ENCODE results near the gene SETD1A. TPM values are rescaled to one million over a fixed set of nuclear protein-coding genes. Genes with fewer than 3 reads are reported as not detected.

The SETD1A gene
- total RNA-seq, 1 experiment from 2014 or later = 33.2 TPM

DNA sequence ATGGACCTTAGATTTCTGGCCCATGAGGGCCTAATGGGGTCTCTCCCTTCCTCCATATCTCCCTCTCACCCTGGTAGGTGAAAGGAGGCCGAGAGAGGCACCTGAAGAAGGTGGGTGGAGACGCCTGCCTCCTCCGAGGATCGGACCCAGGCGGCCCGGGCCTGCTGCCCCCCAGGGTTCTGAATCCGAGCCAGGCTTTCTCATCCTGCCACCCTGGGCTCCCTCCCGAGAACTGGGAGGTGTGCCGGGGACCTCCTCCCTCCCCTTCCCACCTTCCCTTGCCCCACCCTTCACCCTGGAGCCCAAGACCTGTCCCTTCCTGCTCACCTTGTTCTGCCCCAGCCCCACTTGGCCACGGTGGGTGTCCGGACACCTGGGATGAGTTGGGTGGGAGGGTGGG is 29.2 kb upstream of the SETD1A start:
- no peak overlapping the region for H3K4me2 ChIP-seq
- H3K9me2 ChIP-seq (ENCODE audit: insufficient read depth) = no peaks in the 10 kb centered on the region
- H2AFZ ChIP-seq = no peak overlapping the region
- H3K27ac ChIP-seq = no peak overlapping the region
- H4K20me1 ChIP-seq (ENCODE audit: insufficient read depth) = peaks cover 22% of the 10 kb centered on the region
- no TSS peak for BruUV-seq (replicated peaks)
- POLR2A ChIA-PET (ENCODE audit: unreplicated experiment) = interaction anchor here (0.6 to 0.8 kb wide), 3 partner anchors 18 to 531 kb away, joined by 5 to 14 read pairs (median 8); no protein-coding TSS in a partner anchor
- TF ChIP-seq CTCF (conservative IDR thresholded peaks at IDR 0.05) = no peak
- TF ChIP-seq EZH2 (IDR thresholded peaks at IDR 0.05; ENCODE audit: low read depth) = no peak
- no peaks in the 10 kb centered on the region; the same call in 1 of the 2 replicates for H3K4me1 ChIP-seq (replicated peaks; ENCODE audit: insufficient read depth)
- DNase-seq = no peak
- H3K79me2 ChIP-seq (ENCODE audit: low read depth) = peaks cover 14% of the 10 kb centered on the region
- peaks cover 9% of the 10 kb centered on the region; the same call in 1 of the 2 replicates for H3F3A ChIP-seq (ENCODE audit: insufficient read depth, low read depth)
- H3K4me3 ChIP-seq = no peak overlapping the region
- peaks cover 28% of the 10 kb centered on the region; the same call in 1 of the 2 replicates for H3K36me3 ChIP-seq (ENCODE audit: low read depth)
- CTCF ChIA-PET = no interaction called here
- H3K9me3 ChIP-seq (ENCODE audit: insufficient read depth, low read depth) = no peaks in the 10 kb centered on the region
- H3K27me3 ChIP-seq (ENCODE audit: insufficient read depth, low read depth) = no peaks in the 10 kb centered on the region
- intact Hi-C loops (cut with micrococcal nuclease; ENCODE audit: unreplicated experiment) = no loop called here

DNA sequence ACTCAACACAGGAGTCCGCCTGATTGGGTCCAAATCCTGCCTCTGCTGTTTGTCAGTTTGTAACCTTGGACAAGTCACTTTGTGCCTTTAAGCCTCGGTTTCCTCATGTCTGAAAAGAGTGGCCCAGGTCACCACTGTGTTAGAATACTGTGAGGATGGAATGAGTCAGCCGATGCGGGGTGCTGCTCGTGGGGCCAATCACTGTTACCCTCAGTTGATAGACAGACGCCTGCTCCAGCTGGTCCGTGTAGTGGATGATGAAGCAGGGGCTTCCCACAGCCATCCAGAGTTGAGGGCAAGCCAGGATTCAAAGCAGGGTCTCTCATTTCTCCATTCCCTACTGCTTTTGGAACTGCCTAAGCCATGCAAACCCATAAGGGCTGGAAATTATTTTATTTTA is 28.4 kb upstream of the SETD1A start:
- Histone ChIP-seq H2AFZ (no peak overlapping the region), H3K4me2 (no peak overlapping the region), H3K4me1 (replicated peaks; ENCODE audit: insufficient read depth) (no peaks in the 10 kb centered on the region; the same call in 1 of the 2 replicates), H3K9me2 (ENCODE audit: insufficient read depth) (no peaks in the 10 kb centered on the region), H4K20me1 (ENCODE audit: insufficient read depth) (peaks cover 22% of the 10 kb centered on the region), H3F3A (ENCODE audit: insufficient read depth, low read depth) (peaks cover 9% of the 10 kb centered on the region; the same call in 1 of the 2 replicates), H3K4me3 (no peak overlapping the region), H3K27ac (no peak overlapping the region), H3K27me3 (ENCODE audit: insufficient read depth, low read depth) (no peaks in the 10 kb centered on the region), H3K79me2 (ENCODE audit: low read depth) (peaks cover 14% of the 10 kb centered on the region), H3K36me3 (ENCODE audit: low read depth) (peaks cover 28% of the 10 kb centered on the region; the same call in 1 of the 2 replicates), H3K9me3 (ENCODE audit: insufficient read depth, low read depth) (no peaks in the 10 kb centered on the region)
- intact Hi-C loops (cut with micrococcal nuclease; ENCODE audit: unreplicated experiment) = no loop called here
- ChIA-PET CTCF (no interaction called here), POLR2A (ENCODE audit: unreplicated experiment) (interaction anchor here (0.7 kb wide), 1 partner anchor 213 kb away, joined by 5 read pairs; no protein-coding TSS in a partner anchor)
- TF ChIP-seq CTCF (conservative IDR thresholded peaks at IDR 0.05) = no peak
- no peak for TF ChIP-seq EZH2 (IDR thresholded peaks at IDR 0.05; ENCODE audit: low read depth)
- DNase-seq = no peak
- BruUV-seq (replicated peaks) = no TSS peak

DNA sequence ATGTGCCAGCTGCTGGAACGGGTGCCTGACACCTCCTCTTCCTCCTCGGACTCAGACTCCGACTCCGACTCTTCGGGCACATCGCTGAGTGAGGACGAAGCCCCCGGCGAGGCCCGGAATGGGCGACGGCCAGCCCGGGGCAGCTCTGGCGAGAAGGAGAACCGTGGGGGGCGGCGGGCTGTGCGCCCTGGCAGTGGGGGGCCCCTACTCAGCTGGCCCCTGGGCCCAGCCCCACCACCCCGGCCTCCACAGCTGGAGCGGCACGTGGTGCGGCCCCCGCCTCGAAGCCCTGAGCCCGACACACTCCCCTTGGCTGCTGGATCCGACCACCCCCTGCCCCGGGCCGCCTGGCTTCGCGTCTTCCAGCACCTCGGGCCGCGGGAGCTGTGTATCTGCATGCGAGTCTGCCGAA is 27.4 kb upstream of the SETD1A start:
- no peak for DNase-seq
- Histone ChIP-seq H2AFZ (no peak overlapping the region), H4K20me1 (ENCODE audit: insufficient read depth) (peaks cover 28% of the 10 kb centered on the region), H3K79me2 (ENCODE audit: low read depth) (peaks cover 4% of the 10 kb centered on the region; the same call in 1 of the 2 replicates), H3K9me3 (ENCODE audit: insufficient read depth, low read depth) (no peaks in the 10 kb centered on the region), H3K9me2 (ENCODE audit: insufficient read depth) (no peaks in the 10 kb centered on the region), H3K4me2 (no peak overlapping the region), H3K4me1 (replicated peaks; ENCODE audit: insufficient read depth) (no peaks in the 10 kb centered on the region), H3F3A (ENCODE audit: insufficient read depth, low read depth) (peaks cover 16% of the 10 kb centered on the region; the same call in 1 of the 2 replicates), H3K27ac (no peak overlapping the region), H3K4me3 (no peak overlapping the region), H3K36me3 (ENCODE audit: low read depth) (peaks cover 35% of the 10 kb centered on the region; the same call in 1 of the 2 replicates), H3K27me3 (ENCODE audit: insufficient read depth, low read depth) (no peaks in the 10 kb centered on the region)
- ChIA-PET POLR2A (ENCODE audit: unreplicated experiment) (no interaction called here), CTCF (no interaction called here)
- intact Hi-C loops (cut with micrococcal nuclease; ENCODE audit: unreplicated experiment) = no loop called here
- no peak for TF ChIP-seq EZH2 (IDR thresholded peaks at IDR 0.05; ENCODE audit: low read depth)
- TF ChIP-seq CTCF (conservative IDR thresholded peaks at IDR 0.05) = no peak
- BruUV-seq (replicated peaks) = no TSS peak

Measured in PC-9 (cell line).